ENCODE measurements around the gene KTN1.

Gene KTN1

DNA sequence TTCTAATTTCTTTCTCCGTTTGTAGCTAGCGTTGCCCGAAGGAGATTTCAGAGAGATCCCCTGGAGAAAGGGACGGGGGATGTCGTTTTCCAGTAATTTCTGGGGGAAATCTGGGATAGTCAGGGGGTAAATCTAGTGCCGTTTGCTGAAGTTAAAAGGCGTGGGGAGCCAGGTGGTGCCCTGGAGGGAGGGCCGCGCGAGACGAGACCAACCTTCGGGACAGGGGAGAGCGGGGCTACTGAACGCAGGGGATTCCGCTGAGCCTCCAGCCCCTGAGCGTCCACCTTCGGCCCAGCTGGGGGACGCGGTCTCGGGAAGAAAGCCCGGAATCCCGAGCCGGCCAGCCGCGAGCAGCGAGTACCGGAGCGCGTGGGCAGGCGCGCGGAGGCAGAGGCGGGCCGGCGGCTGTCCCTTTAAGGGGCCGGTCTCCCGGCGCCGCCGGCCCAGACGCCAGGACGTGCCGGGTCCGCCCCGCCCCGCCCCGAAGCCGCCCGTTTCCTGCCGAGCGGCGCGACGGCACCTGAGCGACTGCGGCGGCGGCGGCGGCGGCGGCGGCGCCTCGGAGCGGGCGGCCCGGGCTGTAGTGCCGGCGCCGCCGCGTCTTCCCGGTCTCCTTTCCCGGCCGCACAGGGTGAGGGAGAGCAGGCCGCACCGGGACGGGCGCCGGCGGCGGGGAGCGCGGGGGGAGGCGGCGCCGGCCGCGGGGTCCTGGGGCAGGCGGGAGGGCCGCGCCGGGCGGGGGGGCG is at the start of gene KTN1:
KTN1 (plus strand) TSS at position 484 of the 746 bp plus-strand sequence. CDS start 31,842 bp downstream, outside the sequence.
- DNase-seq, result peak; percentile 70

DNA sequence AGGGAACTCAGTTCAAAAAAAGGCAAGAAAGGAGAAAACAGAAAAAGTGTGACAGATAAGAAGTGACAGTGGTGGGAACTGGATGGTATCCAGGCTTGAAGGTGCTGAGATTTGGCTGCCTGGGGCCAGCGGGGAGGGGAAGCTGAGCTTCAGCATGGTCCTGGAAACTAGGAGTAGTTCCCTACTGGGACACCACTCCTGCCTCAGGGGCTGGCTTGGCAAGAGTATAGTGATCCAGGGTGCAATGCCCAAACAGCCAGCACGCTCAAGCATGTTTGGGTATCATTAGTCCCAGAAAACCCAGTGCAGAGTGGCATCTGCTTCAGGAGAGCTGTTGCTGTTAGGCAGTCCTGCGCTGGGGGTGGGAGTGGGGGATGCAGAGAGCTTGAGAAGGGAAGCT is 49.5 kb upstream of the KTN1 start:
- no peak for DNase-seq

DNA sequence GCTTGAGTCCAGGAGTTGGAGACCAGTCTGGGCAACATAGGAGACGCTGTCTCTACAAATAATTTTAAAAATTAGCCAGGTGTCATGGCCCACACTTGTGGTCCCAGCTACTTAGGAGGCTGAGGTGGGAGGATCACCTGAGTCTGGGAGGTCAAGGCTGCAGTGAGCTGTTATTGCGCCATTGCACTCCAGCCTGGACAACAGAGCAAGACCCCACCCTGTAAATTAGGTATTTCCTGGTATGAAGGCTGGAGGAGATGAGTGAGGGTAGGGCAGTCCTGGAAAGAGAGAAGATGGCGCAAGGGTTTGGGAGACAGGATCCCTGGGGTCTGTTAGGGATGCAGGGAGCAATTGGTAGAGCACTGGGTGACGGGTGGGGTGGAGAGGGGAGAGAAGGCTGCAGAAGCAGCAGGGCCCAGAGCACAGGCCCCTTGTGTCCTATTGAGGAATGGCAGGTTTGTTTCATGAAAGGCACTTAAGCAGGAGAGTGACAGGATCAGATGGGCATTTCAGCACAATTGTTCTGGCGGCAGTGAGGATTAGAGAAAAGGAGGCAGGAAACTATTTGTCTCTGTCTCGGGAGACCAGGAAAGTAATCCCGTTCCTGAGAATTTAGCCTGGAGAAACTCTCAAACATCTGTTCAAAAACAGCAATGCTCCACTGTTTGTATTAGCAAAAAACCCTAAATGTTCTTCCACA is 47.2 kb upstream of the KTN1 start:
- DNase-seq, result no peak

DNA sequence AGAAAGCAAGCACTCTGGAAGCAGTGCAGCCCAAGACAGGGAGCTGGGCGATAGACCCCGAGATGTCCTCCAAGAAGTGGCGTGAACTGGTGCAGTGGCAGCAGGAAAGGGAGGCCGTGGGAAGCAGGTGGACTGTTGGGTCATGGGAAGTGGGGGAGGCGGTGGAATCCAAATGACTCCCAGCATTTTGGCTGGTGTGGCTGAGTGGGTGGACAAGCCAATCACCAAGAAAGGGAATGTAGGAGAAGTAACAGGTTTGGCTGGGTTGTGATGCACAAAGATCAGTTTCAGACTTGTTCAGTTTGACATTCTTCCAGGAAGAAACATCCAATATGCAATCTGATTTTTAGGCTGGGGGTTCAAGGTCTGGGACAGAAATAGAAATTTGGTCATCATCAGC is 46.0 kb upstream of the KTN1 start:
- no peak for DNase-seq

- DNase-seq, result no peak
These were observed 44.3 kb upstream of the KTN1 start for GRCh38 chr14:55535516-55536203.

GRCh38 chr14:55536204-55536708 is 43.8 kb upstream of the KTN1 start:
- DNase-seq, result no peak

- no peak for DNase-seq
These were observed 42.2 kb upstream of the KTN1 start for GRCh38 chr14:55537782-55538181.

GRCh38 chr14:55539975-55540374 is 40.0 kb upstream of the KTN1 start:
- no peak for DNase-seq

DNA sequence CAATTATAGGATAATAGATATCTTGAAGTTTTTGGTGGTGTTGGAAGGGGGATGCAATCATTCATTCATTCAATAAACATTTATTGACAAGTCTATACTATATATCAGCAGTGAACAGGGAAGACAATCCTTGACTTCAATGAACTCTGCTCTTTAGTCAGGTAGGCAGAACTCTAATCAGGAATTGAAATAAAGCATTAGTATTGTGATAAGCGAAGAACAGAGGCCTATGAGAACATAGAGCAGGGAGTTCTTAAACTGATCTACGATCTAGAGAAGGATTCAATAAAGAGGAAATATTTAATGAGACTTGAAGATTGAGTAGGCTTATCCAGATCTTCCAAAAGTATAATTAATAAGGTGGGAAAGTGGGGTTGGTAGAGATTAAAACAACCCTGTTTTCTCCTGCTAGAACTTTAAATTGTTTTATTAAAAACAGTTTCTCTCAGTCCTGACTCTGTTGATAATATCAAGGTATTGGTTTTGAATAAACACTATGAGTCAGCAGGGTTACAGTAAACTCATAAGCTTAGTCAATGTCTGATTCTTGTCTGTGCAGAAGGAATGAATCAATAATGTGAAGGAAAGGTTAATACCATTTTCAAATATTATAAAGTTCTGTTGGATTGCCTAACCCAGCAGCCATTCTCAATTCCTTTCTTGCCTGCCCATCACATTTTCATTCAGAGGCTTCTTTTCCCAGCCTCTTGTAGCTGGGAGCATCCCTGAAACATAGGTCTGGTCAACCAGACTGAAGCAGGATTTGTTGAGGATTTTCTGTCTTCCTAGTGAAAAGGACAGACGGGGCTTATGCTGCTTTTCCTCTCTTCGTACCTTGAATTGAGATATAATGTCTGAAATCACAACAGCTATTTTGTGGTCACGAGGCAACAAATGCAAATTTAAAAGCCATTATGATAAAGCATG is 38.9 kb upstream of the KTN1 start:
- DNase-seq, result no peak

- DNase-seq, result no peak
These were observed 34.2 kb upstream of the KTN1 start for GRCh38 chr14:55545779-55546178.

DNA sequence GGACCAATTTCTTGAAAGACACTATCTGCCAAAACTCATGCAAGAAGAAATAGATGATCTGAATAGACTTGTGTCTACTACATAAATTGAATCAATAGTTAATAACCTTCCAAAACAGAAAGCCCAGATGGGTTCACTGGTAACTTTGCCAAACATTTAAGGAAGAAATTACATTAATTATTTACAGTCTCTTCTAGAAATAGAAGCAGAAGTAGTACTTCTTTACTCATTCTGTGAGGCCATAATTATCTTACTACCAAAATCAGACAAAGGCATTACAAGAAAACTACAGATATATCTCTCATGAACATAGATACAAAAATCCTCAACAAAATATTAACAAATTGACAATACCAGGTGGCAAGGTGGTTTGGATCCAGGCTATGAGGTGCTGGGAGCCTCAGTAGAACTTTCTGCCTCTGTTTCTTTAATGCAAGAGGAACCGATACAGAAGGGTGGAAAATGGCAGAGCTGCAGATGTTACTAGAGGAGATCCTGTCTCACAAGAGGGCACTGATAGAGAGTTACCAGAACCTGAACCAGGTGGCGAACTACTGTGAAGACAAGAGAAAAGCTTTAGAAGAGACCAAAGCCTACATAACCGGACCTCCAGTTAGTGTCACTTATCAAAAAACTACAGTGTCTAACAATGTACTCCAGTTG is 33.7 kb upstream of the KTN1 start:
- DNase-seq, result no peak

DNA sequence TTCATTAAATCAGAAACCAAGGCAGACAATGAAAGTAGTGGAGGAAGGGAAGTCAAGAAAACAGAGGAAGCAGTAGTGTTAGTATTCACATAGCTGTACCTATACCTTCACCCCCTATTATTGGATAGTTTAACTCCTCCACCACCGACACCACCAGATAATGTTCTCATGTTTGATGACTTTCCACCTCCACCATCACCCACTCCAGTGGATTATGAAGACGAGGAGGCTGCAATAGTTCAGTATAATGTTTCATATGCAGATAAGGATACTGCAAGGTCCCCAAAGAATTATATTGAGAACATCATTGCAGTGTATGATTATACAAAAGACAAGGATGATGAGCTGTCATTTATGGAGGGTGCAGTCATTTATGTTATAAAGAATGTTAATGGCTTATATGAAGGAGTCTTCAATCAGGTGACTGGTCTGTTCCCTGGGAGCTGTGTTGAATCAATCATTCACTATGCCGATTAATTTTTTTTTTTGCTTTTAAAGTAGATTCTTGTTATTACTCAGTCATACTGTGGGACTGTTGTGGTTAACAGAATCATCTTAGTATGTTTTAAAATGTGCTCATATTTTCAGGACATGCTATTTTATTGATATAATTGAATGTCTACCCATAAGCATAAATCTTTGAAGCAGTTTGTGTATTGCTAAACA is 32.2 kb upstream of the KTN1 start:
- no peak for DNase-seq

DNA sequence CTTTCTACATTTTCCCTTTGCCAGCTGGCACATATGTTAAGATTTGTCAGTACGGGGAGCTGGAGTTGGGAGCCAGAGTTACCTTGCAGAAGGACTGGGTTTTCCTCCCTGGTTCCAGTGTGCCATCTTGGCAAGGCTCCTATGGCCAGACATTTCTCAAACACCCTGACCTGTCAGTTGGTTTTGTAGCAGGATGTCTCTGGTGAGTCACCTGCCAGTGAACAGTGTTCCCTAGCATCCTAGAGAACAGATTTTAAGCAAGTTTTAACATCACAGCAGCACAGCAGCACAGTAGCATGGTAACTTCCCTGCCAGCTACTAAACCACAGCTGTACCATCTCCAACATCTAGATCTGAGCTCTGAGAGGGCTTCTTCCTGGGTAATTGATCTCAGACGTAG is 26.2 kb upstream of the KTN1 start:
- no peak for DNase-seq

- peak; percentile 97 for DNase-seq
These were observed 22.9 kb upstream of the KTN1 start for GRCh38 chr14:55556929-55557623.

DNA sequence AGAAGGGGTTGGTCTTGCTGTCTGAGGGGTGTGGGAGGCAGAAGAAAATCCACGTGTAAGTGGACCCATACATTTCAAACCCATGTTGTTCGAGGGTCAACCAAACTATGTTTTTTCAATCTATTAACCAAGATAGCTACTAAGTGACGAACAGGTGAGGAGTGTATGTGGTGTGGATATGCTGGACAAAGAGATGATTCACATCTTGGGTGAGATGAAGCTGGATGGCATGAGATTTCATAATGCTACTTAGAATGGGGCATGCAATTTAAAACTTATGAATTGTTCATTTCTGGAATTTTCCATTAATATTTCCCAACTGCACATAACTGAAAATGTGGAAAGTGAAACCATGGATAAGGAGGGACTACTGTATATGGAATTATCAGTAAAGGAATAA is 17.9 kb upstream of the KTN1 start:
- DNase-seq, result no peak

DNA sequence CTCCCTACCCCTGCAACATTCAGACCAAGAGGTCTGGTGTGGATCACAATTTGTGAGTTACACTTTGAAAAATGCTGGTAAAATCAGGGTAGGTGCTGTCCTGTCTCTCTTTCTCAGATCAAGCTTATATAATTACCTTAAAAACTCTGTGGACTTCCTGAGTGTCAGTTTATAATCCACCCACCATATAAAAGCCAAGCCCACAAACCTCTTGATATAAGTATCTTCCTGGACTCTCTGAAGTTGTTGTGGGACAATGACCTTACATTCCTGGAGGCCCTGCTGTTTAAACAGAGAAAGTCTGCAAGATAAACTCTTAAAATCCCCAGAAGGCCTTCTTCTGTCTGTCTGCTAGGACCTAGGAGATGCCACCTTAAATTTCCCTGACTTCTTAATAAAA is 11.4 kb upstream of the KTN1 start:
- DNase-seq, result no peak

GRCh38 chr14:55571125-55571889 is 8.7 kb upstream of the KTN1 start:
- no peak for DNase-seq

- DNase-seq, result no peak
These were observed 7.4 kb upstream of the KTN1 start for GRCh38 chr14:55572578-55572977.

DNA sequence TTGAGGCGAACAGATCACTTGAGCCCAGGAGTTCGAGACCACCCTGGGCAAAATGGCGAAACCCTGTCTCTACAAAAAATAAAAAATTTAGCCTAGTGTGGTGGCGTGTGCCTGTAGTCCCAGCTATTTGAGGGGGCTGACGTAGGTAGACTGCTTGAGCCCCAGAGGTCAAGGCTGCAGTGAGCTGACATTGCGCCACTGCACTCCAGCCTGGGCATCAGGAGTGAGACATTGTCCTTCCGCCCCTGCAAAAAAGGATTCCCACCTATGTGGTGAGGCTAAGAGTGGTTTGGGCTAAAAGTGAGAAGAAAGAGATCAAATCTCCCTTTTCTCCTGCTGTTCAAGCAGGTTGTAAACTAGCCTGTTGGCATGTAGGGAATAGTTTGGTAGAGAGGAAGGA is 5.0 kb upstream of the KTN1 start:
- DNase-seq, result no peak

DNA sequence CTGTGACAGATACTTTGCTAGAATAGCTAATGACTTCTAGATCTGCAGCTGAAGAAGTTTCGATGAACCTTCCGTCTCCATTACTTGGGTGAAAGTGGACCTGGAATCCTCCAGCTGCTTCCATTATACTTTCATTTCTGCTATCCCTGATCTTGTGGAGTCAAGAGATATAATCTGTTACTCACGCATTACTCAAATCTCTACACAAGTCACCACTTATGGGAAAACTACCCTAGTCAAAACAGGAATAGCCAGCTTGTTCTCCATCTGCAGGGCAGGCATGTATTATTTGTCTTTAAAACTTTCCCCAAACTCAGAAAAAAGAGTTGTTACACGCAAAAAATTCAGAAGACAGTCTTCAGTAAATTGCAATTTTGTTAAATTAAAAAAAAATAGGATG is 2.8 kb upstream of the KTN1 start:
- no peak for DNase-seq

Data from kidney glomerular epithelial cell (primary cell).